Naive B cell (primary cell): ENCODE results near the gene MAST4. TPM values are rescaled to one million over a fixed set of nuclear protein-coding genes. Genes with fewer than 3 reads are reported as not detected.
A peak's percentile ranks its signal among the peaks of the same experiment; 100 is the strongest.

Source experiments
- ATAC-seq, 2 donors: fragments of 150-1000 bp; cut with Tn5 transposase; 2 replicates each; pipeline ENCODE4 v1.10.0; 2021; ENCODE audit warnings: low read depth in 2 of 2, mild to moderate bottlenecking in 2 of 2, moderate library complexity in 2 of 2
- DNase-seq: peaks from one replicate; pipeline ENCODE4 v3.0.0; 2022
- H3K27ac Mint-ChIP-seq, 6 donors: one replicate each; pipeline ENCODE4 v1.8.0; 2020 to 2022; ENCODE audit warnings: mild to moderate bottlenecking in 6 of 6, mixed read lengths in 6 of 6, moderate library complexity in 5 of 6, inconsistent platforms in 2 of 6
- H3K27me3 Mint-ChIP-seq, 3 donors: one replicate each; pipeline ENCODE4 v1.8.0; 2021 to 2022; ENCODE audit warnings: mixed read lengths in 3 of 3, mild to moderate bottlenecking in 1 of 3
- H3K36me3 Mint-ChIP-seq, 2 donors: one replicate each; pipeline ENCODE4 v1.8.0; 2020 to 2022; ENCODE audit warnings: mixed read lengths in 2 of 2, inconsistent platforms in 1 of 2, mild to moderate bottlenecking in 1 of 2
- H3K4me1 Mint-ChIP-seq, 3 donors: one replicate each; pipeline ENCODE4 v1.8.0; 2020 to 2022; ENCODE audit warnings: mixed read lengths in 3 of 3, inconsistent platforms in 1 of 3, mild to moderate bottlenecking in 1 of 3, moderate library complexity in 1 of 3
- H3K4me3 Mint-ChIP-seq, 8 donors: one replicate each; pipeline ENCODE4 v1.8.0; 2020 to 2022; ENCODE audit warnings: mild to moderate bottlenecking in 8 of 8, mixed read lengths in 8 of 8, moderate library complexity in 8 of 8, inconsistent platforms in 2 of 8
- H3K9me3 Mint-ChIP-seq, 7 donors: one replicate each; pipeline ENCODE4 v1.8.0; 2020 to 2022; ENCODE audit warnings: mixed read lengths in 7 of 7, mild to moderate bottlenecking in 5 of 7, inconsistent platforms in 2 of 7, moderate library complexity in 1 of 7
- polyA plus RNA-seq, 6 donors: library from polyadenylated mRNA; unstranded; fragments of 300-500 nt; fragmentation: Illumina TruSeq; gene quantifications; one replicate each; pipeline ENCODE4 v1.2.3, GENCODE V29; 2021; ENCODE audit warnings: low read depth in 6 of 6

MAST4 gene
- polyA plus RNA-seq, 6 donors from 2014 or later = 0.17 to 2.3 (median 1.3) TPM

GRCh38 chr5:66904189-66904588 lies 308.0 kb downstream of the MAST4 start:
- H3K4me1 Mint-ChIP-seq = no peaks in the 10 kb centered on the region
- peaks cover 0 to 3% (median 0%) of the 10 kb centered on the region in 7 donors for H3K9me3 Mint-ChIP-seq
- peaks cover 0 to 14% (median 0%) of the 10 kb centered on the region in 3 donors for H3K27me3 Mint-ChIP-seq
- ATAC-seq (no peak), DNase-seq (no peak)
- no peak overlapping the region for H3K27ac Mint-ChIP-seq
- H3K36me3 Mint-ChIP-seq = no peaks in the 10 kb centered on the region
- H3K4me3 Mint-ChIP-seq = no peak overlapping the region

- no peaks in the 10 kb centered on the region for H3K4me1 Mint-ChIP-seq
- no peaks in the 10 kb centered on the region for H3K36me3 Mint-ChIP-seq
- peaks cover 0 to 14% (median 0%) of the 10 kb centered on the region in 3 donors for H3K27me3 Mint-ChIP-seq
- no peak overlapping the region for H3K4me3 Mint-ChIP-seq
- peaks cover 0 to 3% (median 0%) of the 10 kb centered on the region in 7 donors for H3K9me3 Mint-ChIP-seq
- DNase-seq (no peak), ATAC-seq (no peak)
- no peak overlapping the region for H3K27ac Mint-ChIP-seq
These were observed 309.8 kb downstream of the MAST4 start for GRCh38 chr5:66906021-66906420.

GRCh38 chr5:66908230-66908629 lies 312.0 kb downstream of the MAST4 start:
- H3K4me1 Mint-ChIP-seq = no peaks in the 10 kb centered on the region
- no peak overlapping the region for H3K4me3 Mint-ChIP-seq
- no peaks in the 10 kb centered on the region for H3K36me3 Mint-ChIP-seq
- H3K27me3 Mint-ChIP-seq = peaks cover 0 to 10% (median 0%) of the 10 kb centered on the region in 3 donors
- DNase-seq = no peak
- no peak overlapping the region for H3K27ac Mint-ChIP-seq
- H3K9me3 Mint-ChIP-seq = peaks cover 0 to 3% (median 0%) of the 10 kb centered on the region in 7 donors
- ATAC-seq = no peak

- no peak for ATAC-seq
- H3K4me1 Mint-ChIP-seq = no peaks in the 10 kb centered on the region
- peaks cover 0 to 4% (median 0%) of the 10 kb centered on the region in 3 donors for H3K27me3 Mint-ChIP-seq
- no peak overlapping the region for H3K4me3 Mint-ChIP-seq
- no peaks in the 10 kb centered on the region for H3K36me3 Mint-ChIP-seq
- no peak overlapping the region for H3K27ac Mint-ChIP-seq
- no peak for DNase-seq
- H3K9me3 Mint-ChIP-seq = peaks cover 0 to 3% (median 0%) of the 10 kb centered on the region in 7 donors
These were observed 313.2 kb downstream of the MAST4 start for GRCh38 chr5:66909364-66909763.

- H3K9me3 Mint-ChIP-seq = no peaks in the 10 kb centered on the region
- no peaks in the 10 kb centered on the region for H3K36me3 Mint-ChIP-seq
- peaks cover 0 to 9% (median 0%) of the 10 kb centered on the region in 3 donors for H3K27me3 Mint-ChIP-seq
- no peak overlapping the region for H3K4me3 Mint-ChIP-seq
- ATAC-seq (no peak), DNase-seq (no peak)
- H3K4me1 Mint-ChIP-seq = no peaks in the 10 kb centered on the region
- H3K27ac Mint-ChIP-seq = no peak overlapping the region
These were observed 316.6 kb downstream of the MAST4 start for GRCh38 chr5:66912787-66913186.

- Mint-ChIP-seq H3K4me3 (no peak overlapping the region), H3K4me1 (no peaks in the 10 kb centered on the region), H3K27ac (no peak overlapping the region), H3K36me3 (no peaks in the 10 kb centered on the region), H3K9me3 (peaks cover 0 to 4% (median 0%) of the 10 kb centered on the region in 7 donors), H3K27me3 (peaks cover 0 to 9% (median 8%) of the 10 kb centered on the region in 3 donors)
- DNase-seq (no peak), ATAC-seq (no peak)
These were observed 319.3 kb downstream of the MAST4 start for GRCh38 chr5:66915531-66915930.

GRCh38 chr5:66922881-66923280 lies 326.7 kb downstream of the MAST4 start:
- no peaks in the 10 kb centered on the region for H3K4me1 Mint-ChIP-seq
- H3K27me3 Mint-ChIP-seq = peaks cover 0 to 8% (median 5%) of the 10 kb centered on the region in 3 donors
- peaks cover 0 to 4% (median 0%) of the 10 kb centered on the region in 7 donors for H3K9me3 Mint-ChIP-seq
- H3K27ac Mint-ChIP-seq = no peak overlapping the region
- no peak overlapping the region for H3K4me3 Mint-ChIP-seq
- H3K36me3 Mint-ChIP-seq = no peaks in the 10 kb centered on the region
- DNase-seq (no peak), ATAC-seq (no peak)

GRCh38 chr5:66923457-66923856 lies 327.3 kb downstream of the MAST4 start:
- H3K4me1 Mint-ChIP-seq = no peaks in the 10 kb centered on the region
- no peak for ATAC-seq
- no peak overlapping the region for H3K27ac Mint-ChIP-seq
- H3K9me3 Mint-ChIP-seq = peaks cover 0 to 4% (median 0%) of the 10 kb centered on the region in 7 donors
- H3K27me3 Mint-ChIP-seq = peaks cover 4 to 8% (median 5%) of the 10 kb centered on the region in 3 donors
- no peaks in the 10 kb centered on the region for H3K36me3 Mint-ChIP-seq
- no peak for DNase-seq
- H3K4me3 Mint-ChIP-seq = no peak overlapping the region

GRCh38 chr5:66923922-66924321 lies 327.7 kb downstream of the MAST4 start:
- no peak for DNase-seq
- no peak overlapping the region for H3K4me3 Mint-ChIP-seq
- H3K9me3 Mint-ChIP-seq = peaks cover 0 to 4% (median 0%) of the 10 kb centered on the region in 7 donors
- H3K27me3 Mint-ChIP-seq = peaks cover 5 to 8% (median 5%) of the 10 kb centered on the region in 3 donors
- no peaks in the 10 kb centered on the region for H3K4me1 Mint-ChIP-seq
- no peak overlapping the region for H3K27ac Mint-ChIP-seq
- H3K36me3 Mint-ChIP-seq = no peaks in the 10 kb centered on the region
- ATAC-seq = no peak

- DNase-seq (no peak), ATAC-seq (no peak)
- Mint-ChIP-seq H3K27me3 (peaks cover 0 to 16% (median 5%) of the 10 kb centered on the region in 3 donors), H3K4me1 (peaks cover 0 to 12% (median 0%) of the 10 kb centered on the region in 3 donors), H3K27ac (peak overlapping the region in 1 of 6 donors; percentile 37), H3K4me3 (no peak overlapping the region), H3K36me3 (no peaks in the 10 kb centered on the region), H3K9me3 (no peaks in the 10 kb centered on the region)
These were observed 330.9 kb downstream of the MAST4 start for GRCh38 chr5:66927140-66927539.

GRCh38 chr5:66929281-66929680 lies 333.1 kb downstream of the MAST4 start:
- Mint-ChIP-seq H3K4me1 (peaks cover 0 to 12% (median 0%) of the 10 kb centered on the region in 3 donors), H3K36me3 (no peaks in the 10 kb centered on the region), H3K4me3 (no peak overlapping the region), H3K27me3 (peaks cover 0 to 23% (median 5%) of the 10 kb centered on the region in 3 donors), H3K9me3 (no peaks in the 10 kb centered on the region), H3K27ac (no peak overlapping the region)
- ATAC-seq = no peak
- no peak for DNase-seq

GRCh38 chr5:66929995-66930394 lies 333.8 kb downstream of the MAST4 start:
- H3K27ac Mint-ChIP-seq = no peak overlapping the region
- H3K36me3 Mint-ChIP-seq = no peaks in the 10 kb centered on the region
- no peak overlapping the region for H3K4me3 Mint-ChIP-seq
- H3K9me3 Mint-ChIP-seq = no peaks in the 10 kb centered on the region
- H3K27me3 Mint-ChIP-seq = peaks cover 0 to 28% (median 5%) of the 10 kb centered on the region in 3 donors
- H3K4me1 Mint-ChIP-seq = peaks cover 0 to 12% (median 0%) of the 10 kb centered on the region in 3 donors
- ATAC-seq (peak; percentile 42 to 52), DNase-seq (no peak)

GRCh38 chr5:66931651-66932050 lies 335.5 kb downstream of the MAST4 start:
- ATAC-seq = no peak
- H3K36me3 Mint-ChIP-seq = no peaks in the 10 kb centered on the region
- H3K4me3 Mint-ChIP-seq = no peak overlapping the region
- no peak for DNase-seq
- peak overlapping the region in 1 of 6 donors; percentile 2 for H3K27ac Mint-ChIP-seq
- peaks cover 0 to 12% (median 0%) of the 10 kb centered on the region in 3 donors for H3K4me1 Mint-ChIP-seq
- no peaks in the 10 kb centered on the region for H3K9me3 Mint-ChIP-seq
- H3K27me3 Mint-ChIP-seq = peaks cover 0 to 36% (median 6%) of the 10 kb centered on the region in 3 donors

- H3K36me3 Mint-ChIP-seq = no peaks in the 10 kb centered on the region
- no peaks in the 10 kb centered on the region for H3K9me3 Mint-ChIP-seq
- ATAC-seq (no peak), DNase-seq (no peak)
- peaks cover 0 to 36% (median 11%) of the 10 kb centered on the region in 3 donors for H3K27me3 Mint-ChIP-seq
- no peak overlapping the region for H3K27ac Mint-ChIP-seq
- H3K4me3 Mint-ChIP-seq = no peak overlapping the region
- peaks cover 0 to 12% (median 0%) of the 10 kb centered on the region in 3 donors for H3K4me1 Mint-ChIP-seq
These were observed 336.3 kb downstream of the MAST4 start for GRCh38 chr5:66932457-66932856.
